Iris pigment epithelial cell (primary cell): ENCODE results near the gene CASP12.
A peak's percentile ranks its signal among the peaks of the same experiment; 100 is the strongest.
"Not testable (repeated sequence)": the region's sequence is repeated elsewhere in the genome, so short reads cannot be mapped to it uniquely, and the experiment has no call there.

Experiments used
- DNase-seq: peaks from one replicate; pipeline ENCODE4 v3.0.0-alpha.2; 2011; ENCODE audit warnings: low read depth

The CASP12 gene

DNA sequence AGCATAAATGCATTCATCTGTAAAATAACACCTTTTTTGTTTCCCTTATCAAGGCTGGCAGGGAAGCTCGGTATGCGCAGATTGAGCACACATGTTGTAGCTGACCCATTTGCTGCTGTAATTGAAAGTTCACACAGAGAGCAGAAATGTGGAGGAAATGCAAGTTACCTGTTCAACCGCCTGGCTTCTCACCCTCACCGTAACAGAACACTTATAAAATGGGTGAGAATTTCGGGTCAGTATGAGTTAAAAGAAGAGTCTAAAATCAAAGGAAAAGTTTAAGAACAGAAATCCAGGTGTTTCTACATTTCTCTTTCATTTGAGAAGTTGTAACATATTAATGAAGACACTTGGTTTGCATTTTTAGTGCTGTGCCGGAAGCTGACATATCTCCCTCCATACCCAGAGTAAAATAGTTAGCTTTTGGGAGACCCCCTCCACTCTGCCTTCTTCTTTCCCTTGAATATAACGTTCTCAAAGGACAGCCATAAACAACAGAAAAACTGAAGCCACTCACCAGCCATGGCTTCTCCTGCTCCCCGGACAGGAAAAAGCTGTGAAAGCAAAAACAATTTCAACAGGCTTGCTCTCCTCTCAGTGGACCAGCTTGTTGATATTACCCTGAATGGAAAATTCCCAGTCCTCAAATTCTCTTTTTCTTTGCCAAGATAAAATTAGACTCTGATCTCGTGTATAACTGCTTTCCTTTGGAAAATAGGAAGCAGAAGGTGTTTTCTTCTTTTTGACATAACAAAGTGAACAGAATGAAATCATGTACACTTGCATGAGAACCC is at the start of gene CASP12:
TSS of gene CASP12 (minus strand) at position 570 of the 794 bp plus-strand sequence.
- peak; percentile 23 for DNase-seq

DNA sequence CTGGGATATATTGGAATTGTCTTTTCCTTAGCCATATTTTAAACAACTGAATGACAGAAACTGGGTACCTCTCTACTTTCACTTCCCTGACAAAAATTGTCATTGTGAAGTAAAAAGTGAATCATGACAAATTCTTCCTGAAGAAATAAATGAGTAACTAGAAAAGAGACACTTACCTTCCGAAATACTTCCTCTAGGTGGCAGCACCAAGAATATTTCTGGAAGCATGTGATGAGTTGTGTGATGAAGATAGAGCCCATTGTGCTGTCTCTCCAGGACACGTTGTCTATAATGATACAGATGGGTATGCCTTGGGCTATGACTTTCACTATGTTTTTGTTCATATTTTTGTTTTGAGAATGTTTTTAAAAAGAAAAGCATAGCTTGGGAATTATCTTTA is 48.6 kb upstream of the CASP12 start:
- peak; percentile 68 for DNase-seq

DNA sequence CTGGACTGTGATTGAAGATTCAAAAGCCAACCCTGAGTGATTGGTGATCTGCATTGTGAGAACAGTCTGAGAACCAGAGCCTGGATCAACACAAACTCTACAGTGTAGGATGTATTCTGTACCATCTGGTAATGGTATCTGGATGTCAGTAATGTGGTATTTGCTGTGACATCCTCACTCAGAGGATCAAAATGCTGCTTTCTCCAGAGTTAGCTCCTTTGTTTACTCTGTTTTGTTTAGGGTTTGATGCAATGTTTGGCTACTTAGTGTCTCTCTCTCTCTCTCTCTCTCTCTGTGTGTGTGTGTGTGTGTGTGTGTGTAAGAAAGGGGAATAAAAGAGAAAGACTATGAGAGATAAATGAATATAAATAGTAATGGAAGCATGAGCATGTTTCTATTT is 45.8 kb upstream of the CASP12 start:
- no peak for DNase-seq

DNA sequence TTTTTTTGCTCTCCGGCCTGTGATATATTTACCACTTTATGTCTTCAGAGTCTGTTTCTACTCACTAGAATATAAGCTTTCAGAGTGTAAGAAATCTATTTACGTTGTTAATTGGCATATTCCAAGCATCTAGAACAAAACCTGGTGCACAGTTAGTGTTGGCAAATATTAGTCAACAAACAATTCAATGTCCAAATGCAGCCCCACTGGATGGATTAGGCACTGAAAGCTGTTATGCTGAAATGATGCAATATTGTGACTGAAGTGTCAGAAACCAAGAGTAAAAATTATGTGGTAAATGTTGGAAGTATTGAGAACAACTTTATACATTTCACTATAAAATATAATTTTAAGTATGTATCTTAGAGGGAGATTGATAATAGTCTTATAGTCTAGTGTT is 45.3 kb upstream of the CASP12 start:
- DNase-seq, result no peak

DNA sequence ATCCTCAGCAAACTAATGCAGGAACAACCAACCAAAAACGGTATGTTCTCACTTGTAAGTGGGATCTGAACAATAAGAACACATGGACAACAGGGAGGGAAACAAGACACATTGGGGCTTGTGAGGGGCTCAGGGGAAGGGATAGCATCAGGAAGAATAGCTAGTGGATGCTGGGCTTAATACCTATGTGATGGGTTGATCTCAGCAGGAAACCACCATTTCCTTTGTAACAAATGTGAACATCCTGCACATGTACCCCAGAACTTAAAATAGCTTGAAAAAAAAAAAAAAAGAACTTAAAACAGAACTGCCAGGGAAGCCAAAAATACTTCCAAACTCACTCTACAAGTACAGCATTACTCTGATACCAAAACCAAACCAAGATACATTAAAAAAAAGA is 36.3 kb upstream of the CASP12 start:
- no peak for DNase-seq

DNA sequence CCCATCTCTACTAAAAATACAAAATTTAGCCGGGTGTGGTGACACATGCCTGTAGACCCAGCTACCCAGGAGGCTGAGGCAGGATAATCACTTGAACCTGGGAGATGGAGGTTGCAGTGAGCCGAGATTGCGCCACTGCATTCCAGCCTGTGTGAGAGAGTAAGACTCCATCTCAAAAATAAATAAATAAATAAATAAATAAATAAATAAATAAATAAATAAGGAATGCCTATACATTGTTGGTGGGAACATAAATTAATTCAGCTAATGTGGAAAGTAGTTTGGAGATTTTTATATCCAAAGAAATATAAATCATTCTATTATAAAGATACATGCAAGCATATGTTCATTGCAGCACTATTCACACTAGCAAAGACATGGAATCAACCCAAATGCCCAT is 35.8 kb upstream of the CASP12 start:
- DNase-seq, result not testable (repeated sequence)

DNA sequence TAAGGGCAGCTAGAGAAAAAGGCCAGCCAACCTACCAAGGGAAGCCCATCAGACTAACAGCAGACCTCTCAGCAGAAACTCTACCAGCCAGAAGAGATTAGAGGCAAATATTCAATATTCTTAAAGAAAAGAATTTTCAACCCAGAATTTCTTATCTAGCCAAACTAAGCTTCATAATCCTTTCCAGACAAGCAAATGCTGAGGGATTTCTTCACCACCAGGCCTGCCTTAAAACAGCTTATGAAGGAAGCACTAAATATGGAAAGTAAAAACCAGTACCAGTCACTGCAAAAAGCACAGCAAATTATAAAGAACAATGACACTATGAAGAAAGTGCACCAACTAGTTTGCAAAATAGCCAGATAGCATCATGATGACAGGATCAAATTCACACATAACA is 30.6 kb upstream of the CASP12 start:
- peak; percentile 52 for DNase-seq

DNA sequence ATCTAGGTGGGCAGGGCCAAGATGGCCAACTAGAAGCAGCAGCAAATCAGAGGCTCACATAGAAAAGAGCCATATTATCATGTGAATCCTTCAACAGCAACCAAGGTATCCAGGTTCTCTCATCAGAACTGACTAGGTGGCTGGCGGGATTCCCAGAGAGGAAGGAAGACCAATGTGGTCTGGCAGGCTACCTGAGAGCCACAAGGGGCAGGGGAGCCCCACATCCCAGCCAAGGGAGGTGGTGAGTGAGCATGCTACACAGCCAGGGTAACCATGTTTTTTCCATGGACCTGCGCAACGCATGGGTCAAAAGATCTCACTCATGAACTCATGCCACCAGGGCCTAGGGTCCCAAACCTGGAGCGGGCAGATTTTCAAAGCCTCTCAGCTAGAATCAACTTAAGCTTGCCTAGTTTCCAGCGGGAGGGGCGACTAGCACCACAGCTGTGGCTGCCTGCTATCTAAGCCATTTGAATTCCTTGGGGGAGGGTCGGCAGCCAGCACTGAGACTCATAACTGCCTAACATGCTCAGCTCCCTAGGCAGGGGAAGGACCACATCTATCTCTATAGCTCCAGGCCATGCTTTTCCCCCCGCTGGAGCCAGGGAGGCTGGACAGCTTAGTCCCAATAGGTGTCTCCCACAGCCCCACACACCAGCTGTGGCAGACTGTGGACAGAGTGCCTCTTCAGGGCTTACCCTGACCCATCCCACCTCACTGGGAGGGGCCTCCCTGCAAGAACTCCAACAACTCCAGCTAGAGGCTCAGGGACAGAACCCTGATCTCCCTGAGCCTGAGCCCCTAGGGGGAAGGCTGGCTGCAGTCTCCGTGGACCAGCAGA is 28.7 kb upstream of the CASP12 start:
- DNase-seq, result peak; percentile 20

DNA sequence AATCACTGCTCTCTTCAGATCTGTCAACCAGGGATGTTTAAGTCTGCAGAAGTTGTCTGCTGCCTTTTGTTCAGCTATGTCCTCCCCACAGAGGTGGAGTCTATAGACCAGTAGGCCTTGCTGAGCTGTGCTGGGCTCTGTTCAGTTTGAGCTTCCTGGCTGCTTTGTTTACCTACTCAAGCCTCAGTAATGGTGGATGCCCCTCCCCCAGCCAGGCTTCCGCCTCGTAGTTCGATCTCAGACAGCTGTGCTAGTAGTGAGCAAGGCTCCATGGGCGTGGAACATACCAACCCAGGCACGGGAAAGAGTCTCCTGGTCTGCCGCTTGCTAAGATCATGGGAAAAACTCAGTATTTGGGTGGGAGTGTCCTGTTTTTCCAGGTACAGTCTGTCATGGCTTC is 27.6 kb upstream of the CASP12 start:
- no peak for DNase-seq

DNA sequence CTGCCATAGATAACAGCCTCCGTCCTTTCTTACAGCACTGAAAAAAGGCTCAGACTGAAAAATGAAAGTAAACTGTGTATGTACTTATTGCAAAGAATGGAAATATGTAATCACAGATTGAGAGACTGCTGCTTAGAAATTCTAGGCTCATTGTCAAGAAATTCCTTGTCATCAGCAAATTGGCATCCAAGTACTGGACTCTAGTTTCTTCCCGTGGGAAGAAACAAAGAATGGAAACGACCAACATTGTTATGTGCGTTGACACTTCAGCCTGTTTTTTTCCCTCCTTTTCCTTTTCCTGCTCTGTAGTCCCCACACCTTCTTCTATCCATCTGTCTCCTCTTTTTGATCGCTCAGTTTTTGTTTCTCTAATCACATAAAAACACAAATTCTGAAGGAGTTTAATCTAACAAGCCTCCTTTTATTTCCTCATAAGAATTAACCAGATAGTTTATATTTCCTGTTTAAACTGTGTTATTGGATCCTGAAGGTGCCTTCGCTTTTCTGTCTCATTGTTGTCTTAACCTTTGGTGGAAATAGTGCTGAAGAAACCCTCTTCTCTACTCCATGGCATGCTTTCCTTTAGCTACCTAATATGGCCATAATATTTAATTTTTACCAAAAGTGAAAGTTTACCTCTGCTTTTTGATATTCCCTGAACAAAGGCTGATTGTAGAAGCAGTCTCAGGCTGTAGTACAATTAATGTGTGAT is 20.0 kb upstream of the CASP12 start:
- DNase-seq, result peak; percentile 89

DNA sequence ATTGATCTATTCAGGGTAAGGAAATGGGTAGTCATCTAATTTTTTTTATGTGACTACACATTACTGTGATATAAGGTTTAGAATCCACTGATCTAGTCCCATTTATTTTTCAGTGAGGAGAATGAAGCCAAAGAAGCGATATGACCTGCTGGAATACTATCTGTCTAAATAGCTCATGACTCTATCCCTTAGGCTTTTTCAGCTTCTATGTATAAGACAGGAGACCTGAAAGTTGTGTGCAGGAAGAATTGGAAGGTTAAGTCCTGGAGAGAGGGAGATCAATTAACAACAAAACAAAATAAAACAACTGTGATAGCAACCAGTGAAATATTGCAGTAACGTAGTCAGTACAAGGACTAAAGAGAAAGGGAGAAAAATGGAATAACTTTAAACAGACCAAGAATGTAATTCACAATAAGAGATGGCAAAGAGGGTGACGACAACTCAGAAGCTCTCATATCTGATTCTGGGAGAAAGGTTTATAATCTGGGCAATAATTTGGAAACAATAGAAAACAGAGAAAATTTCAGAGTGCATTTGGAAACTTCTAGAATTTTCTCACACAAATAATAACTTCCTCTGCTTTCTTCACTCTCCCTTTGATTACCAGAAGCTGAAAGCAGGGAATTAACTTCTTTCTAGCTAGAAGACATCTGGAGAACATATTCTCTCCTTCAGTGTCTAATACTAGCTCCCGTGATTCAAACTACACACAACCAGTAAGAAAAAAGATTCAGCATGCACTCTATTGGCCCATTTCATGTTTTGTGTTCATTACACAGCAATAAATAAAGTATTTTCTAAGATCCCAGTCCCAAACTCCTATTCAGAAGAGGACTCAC is 19.2 kb upstream of the CASP12 start:
- DNase-seq, result no peak

DNA sequence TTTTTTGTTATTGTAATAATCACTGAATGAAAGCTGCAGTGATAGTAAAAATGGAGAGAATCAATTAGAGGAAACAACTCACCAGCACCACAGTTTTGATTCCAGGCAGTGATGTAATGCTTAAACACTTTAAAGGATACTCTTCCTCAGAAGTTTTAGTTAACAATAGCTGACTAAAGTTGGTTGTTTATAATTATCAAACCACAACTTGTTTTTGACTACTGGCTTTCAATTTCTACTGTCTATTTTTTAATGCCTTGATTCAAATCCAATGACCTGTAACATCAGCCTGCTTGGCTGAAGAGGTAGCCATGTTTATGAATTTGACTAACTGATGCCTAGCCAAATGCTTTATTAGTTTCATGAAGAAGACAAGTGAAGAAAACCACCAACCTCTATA is 18.2 kb upstream of the CASP12 start:
- peak; percentile 65 for DNase-seq

DNA sequence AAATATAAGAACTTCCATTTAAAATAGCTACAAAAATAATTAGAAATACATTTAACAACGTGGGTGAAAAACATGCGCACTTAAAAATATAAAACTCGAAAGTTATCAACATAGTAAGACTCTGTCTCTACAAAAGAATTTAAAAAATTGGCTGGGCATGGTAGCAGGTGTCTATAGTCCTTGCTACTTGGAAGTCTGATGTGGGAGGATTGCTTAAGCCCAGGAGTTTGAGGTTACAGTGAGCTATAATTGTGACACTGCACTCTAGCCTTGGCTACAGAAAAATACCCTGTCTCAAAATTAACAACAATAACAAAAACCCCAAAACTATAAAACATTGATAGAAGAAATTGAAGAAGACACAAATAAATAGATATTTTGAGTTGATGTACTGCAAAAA is 13.8 kb upstream of the CASP12 start:
- DNase-seq, result no peak

DNA sequence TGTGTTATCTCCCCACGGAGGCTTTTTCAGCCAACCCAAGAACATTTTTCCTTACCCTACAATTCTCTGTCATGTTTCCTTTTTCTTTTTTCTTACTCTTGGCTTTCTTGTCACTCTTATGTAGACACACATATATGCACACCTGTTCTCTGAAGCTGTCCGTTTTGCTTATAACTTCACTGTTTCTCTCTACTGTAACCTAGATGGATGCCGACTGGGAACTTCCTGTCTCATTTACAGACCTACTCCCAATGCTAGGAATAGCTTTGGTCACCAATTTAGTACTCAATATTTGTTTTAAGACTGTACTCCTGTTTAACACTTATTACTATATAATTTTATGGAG is 9.9 kb upstream of the CASP12 start:
- DNase-seq, result no peak

DNA sequence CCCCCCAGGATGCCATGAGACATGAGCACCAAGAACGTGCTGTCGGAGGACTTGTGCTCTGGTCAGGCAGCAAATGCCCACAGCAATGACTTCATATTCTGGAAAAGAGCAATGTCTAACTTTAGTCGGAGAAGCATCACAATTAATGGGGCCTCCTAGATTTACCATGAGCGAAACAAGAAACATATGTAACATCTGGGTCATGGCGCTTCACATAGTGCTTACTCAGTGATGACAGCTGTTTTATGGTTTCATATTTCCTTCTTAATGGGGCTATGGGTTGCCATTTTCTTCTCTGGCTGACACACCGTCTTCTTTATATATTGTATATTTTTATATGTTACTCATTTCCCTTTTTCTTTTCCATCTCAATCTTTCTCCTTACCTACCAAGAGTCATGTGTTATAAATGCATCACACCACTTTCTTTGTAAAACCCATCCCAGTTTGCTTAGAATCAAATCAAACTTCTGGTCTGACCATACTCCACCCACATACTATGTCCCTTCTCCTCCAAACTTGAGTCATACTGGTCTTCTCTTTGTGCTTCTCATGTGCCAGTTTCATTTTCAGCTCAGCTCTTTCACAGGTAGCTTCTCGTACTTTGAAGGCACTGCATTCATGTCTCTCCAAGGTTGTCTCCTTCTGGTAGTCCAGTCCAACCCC is 9.4 kb upstream of the CASP12 start:
- DNase-seq, result no peak

DNA sequence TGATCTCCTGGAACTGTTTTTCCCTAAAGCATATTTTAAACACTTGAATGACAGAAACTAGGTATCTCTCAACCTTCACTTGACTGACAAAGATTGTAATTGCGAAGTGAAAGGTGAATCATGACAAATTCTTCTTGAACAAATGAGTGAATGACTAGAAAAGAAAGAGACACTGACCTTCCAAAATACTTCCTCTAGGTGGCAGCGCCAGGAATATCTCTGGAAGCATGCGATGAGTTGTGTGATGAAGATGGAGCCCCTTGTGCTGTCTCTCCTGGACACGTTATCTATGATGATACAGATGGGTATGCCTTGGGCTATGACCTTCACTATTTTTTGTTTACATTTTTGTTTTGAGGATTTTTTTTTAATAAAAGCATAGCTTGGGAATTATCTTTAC is 7.0 kb upstream of the CASP12 start:
- DNase-seq, result no peak

DNA sequence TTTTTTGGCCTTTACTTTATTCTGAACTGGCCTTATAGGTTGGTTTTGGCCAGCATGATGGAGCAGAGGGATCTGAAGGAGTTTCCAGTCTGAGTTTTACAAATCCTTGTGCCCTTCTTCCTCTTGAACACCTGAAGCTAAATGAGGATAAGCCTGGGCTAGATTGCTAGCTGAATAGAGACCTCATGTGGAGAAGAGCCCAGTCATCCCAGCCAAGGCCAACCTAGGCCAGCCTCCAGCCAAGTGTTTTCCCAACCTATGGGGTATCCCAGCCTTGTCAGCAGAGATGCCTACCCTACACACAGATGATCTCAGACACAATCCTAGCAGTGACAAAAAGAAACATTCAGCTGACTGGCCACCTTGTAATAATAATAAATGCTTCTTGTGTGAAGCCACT is 966 bp upstream of the CASP12 start:
- DNase-seq, result no peak

DNA sequence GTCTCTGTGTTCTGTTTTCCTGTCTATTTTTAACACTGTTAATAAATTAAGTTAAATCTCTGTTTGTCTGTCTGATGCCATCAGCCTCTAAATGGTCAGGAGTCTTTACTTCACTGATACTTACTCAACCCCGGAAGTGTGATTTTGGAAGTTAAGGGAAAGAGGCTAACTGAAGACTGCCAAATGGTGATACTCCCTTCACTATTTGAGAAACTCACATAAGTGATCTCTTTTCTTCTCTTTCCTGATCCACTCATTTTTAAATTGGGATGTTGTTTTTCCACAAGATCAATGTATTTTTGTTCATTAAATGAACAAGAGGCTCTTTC is 389 bp upstream of the CASP12 start:
- no peak for DNase-seq

DNA sequence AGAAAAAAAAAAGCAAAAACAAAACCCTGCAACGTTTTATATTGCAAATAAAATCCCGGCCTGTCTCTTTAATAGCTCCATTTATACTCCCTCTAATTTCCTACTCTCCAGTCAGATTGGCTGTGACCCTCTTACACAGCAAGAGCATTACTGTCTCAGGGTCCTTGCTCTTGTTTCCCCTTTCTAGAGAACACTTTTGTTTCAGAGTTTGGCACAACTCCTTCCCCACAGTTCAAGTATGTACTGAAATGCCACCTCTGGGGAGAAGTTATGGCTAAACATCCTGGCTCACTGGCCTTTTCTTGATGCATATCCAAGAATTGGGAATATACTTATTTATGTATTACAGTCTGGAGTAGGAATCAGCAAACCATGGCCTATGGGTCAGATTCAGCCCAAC is 2.6 kb downstream of the CASP12 start:
- no peak for DNase-seq

DNA sequence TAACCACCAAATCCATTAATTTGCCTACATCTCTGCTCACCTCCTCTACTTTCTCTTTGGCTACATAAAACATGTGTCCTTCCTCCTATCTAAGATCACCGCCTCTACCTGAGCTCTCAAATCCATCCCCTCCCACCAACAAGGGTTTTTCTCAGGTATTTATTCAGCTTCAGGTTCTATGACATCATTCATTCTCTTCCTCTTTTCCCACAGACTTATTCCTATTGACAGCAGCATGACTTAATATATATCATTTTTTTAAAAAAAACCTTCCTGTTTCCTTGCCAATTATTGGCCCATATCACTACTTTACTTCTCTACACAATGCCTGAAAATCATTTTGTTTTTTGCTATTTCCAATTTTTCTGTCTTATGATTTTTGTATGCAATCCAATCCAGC is 4.4 kb downstream of the CASP12 start:
- no peak for DNase-seq

DNA sequence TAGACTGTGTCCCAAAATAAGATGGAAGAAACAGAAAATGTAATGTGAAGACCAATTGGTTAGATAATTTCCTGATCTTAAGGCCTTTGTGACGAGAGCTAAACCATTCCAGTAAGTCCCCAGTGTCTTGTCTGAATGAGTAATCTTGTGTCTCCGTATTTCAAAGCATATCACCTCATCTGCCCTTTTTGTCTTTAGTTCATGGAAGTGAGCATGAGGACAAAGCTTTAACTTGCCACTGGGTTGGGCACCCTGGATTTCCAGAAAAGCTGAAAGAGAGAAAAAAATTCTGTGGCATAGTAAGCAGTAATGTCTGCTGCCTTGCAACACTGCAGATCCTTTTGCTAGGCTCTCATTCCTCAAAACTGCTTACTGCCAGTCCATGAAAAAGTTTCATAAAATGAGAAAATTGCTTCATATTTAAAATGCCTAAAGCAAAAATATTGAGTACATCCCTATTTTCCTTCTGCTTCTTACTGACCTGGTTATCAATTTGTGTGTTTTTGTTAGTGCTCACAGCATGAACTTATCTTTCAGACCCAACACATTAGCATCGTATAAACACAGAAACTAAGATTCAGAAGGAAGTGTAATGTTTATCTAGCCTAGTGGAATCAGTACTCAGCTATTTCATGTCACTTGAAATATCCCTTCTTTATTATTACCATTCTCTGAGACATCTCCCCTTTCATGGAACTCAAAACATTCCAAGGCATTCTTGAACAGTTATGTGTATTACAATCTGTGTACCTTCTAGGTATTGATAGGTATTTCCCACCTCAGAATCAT is 5.3 kb downstream of the CASP12 start:
- peak; percentile 78 for DNase-seq
